SK-N-SH treated with all-trans-retinoic acid at 6 μM for 48 hours (cell line): ENCODE data around the gene MT2A.

ENCODE experiments used
- ATAC-seq: fragments of 200-7000 bp; cut with Tn5 transposase; 3 replicates; pipeline ENCODE4 v1.9.1; 2020; ENCODE audit warnings: mild to moderate bottlenecking, moderate library complexity
- ARNTL ChIP-seq: fragments of 450-650 bp; formaldehyde crosslinking; IDR thresholded peaks from 2 replicates; pipeline ENCODE4 v1.5.0; 2020; ENCODE audit warnings: low read depth, mild to moderate bottlenecking, moderate library complexity, borderline replicate concordance
- BACH2 ChIP-seq: fragments of 250-450 bp; sonication (Bioruptor Pico); IDR thresholded peaks from 2 replicates; pipeline ENCODE4 v1.9.0; 2021; ENCODE audit warnings: mild to moderate bottlenecking, borderline replicate concordance
- CREB5 ChIP-seq: fragments of 250-450 bp; sonication (Bioruptor Pico); IDR thresholded peaks from 2 replicates; pipeline ENCODE4 v1.5.1; 2020; ENCODE audit warnings: low read depth, mild to moderate bottlenecking, moderate library complexity
- CSDC2 ChIP-seq: fragments of 250-450 bp; sonication (Bioruptor Pico); IDR thresholded peaks from 2 replicates; pipeline ENCODE4 v1.5.0; 2020; ENCODE audit warnings: mild to moderate bottlenecking, moderate library complexity
- CSRNP3 ChIP-seq: fragments of 250-450 bp; sonication (Bioruptor Pico); IDR thresholded peaks from 2 replicates; pipeline ENCODE4 v1.5.1; 2021; ENCODE audit warnings: mild to moderate bottlenecking, moderate library complexity
- ESRRG ChIP-seq: fragments of 250-450 bp; sonication (Bioruptor Pico); IDR thresholded peaks from 2 replicates; pipeline ENCODE4 v1.6.1; 2021; ENCODE audit warnings: mild to moderate bottlenecking
- GLIS3 ChIP-seq: fragments of 250-450 bp; sonication (Bioruptor Pico); IDR thresholded peaks from 2 replicates; pipeline ENCODE4 v1.5.0; 2020; ENCODE audit warnings: mild to moderate bottlenecking, moderate library complexity
- ISL1 ChIP-seq: fragments of 250-450 bp; sonication (Bioruptor Pico); IDR thresholded peaks from 2 replicates; pipeline ENCODE4 v2.1.2; 2022; ENCODE audit warnings: mild to moderate bottlenecking, moderate library complexity
- OSR1 ChIP-seq: fragments of 250-450 bp; sonication (Bioruptor Pico); IDR thresholded peaks from 2 replicates; pipeline ENCODE4 v1.8.0; 2022; ENCODE audit warnings: moderate library complexity, mild to moderate bottlenecking, inconsistent platforms
- PATZ1 ChIP-seq: fragments of 250-450 bp; sonication (Bioruptor Pico); IDR thresholded peaks from 2 replicates; pipeline ENCODE4 v1.8.0; 2020; ENCODE audit warnings: mild to moderate bottlenecking, moderate library complexity, borderline replicate concordance
- POU6F1 ChIP-seq: fragments of 250-450 bp; sonication (Bioruptor Pico); IDR thresholded peaks from 2 replicates; pipeline ENCODE4 v1.8.0; 2021; ENCODE audit warnings: low read depth, mild to moderate bottlenecking, moderate library complexity, borderline replicate concordance
- PPARA ChIP-seq: fragments of 250-450 bp; sonication (Bioruptor Pico); IDR thresholded peaks from 2 replicates; pipeline ENCODE4 v1.5.0; 2020; ENCODE audit warnings: mild to moderate bottlenecking, borderline replicate concordance
- SNAI2 ChIP-seq: fragments of 250-450 bp; sonication (Bioruptor Pico); IDR thresholded peaks from 2 replicates; pipeline ENCODE4 v1.5.0; 2020; ENCODE audit warnings: mild to moderate bottlenecking, moderate library complexity
- TCF4 ChIP-seq: fragments of 250-450 bp; sonication (Bioruptor Pico); IDR thresholded peaks from 2 replicates; pipeline ENCODE4 v1.8.0; 2021; ENCODE audit warnings: mild to moderate bottlenecking, moderate library complexity, borderline replicate concordance
- TSHZ2 ChIP-seq: fragments of 250-450 bp; sonication (Bioruptor Pico); IDR thresholded peaks from 2 replicates; pipeline ENCODE4 v1.5.0; 2020; ENCODE audit warnings: mild to moderate bottlenecking, moderate library complexity
- ZC3H10 ChIP-seq: fragments of 250-450 bp; sonication (Bioruptor Pico); IDR thresholded peaks from 2 replicates; pipeline ENCODE4 v1.5.1; 2021; ENCODE audit warnings: mild to moderate bottlenecking, moderate library complexity
- ZFP3 ChIP-seq: fragments of 250-450 bp; sonication (Bioruptor Pico); IDR thresholded peaks from 2 replicates; pipeline ENCODE4 v1.5.0; 2020; ENCODE audit warnings: mild to moderate bottlenecking, moderate library complexity
- ZFP30 ChIP-seq: fragments of 450-650 bp; formaldehyde crosslinking; IDR thresholded peaks from 2 replicates; pipeline ENCODE4 v1.5.0; 2022; ENCODE audit warnings: mild to moderate bottlenecking, moderate library complexity
- ZNF565 ChIP-seq: fragments of 450-650 bp; formaldehyde crosslinking; conservative IDR thresholded peaks from 2 replicates; pipeline ENCODE4 v1.5.0; 2020; ENCODE audit warnings: low read depth, mild to moderate bottlenecking, moderate library complexity
- ZNF70 ChIP-seq: fragments of 450-650 bp; formaldehyde crosslinking; IDR thresholded peaks from 2 replicates; pipeline ENCODE4 v1.5.0; 2020; ENCODE audit warnings: mild to moderate bottlenecking, moderate library complexity
- ZNF8 ChIP-seq: fragments of 450-650 bp; formaldehyde crosslinking; IDR thresholded peaks from 2 replicates; pipeline ENCODE4 v1.5.0; 2020; ENCODE audit warnings: mild to moderate bottlenecking, moderate library complexity

MT2A gene

GRCh38 chr16:56645311-56645710 lies 36.9 kb downstream of the MT2A start:
- no peak for TF ChIP-seq CSDC2 (CRISPR knock-in tag)
- TF ChIP-seq TCF4 (CRISPR knock-in tag) = no peak
- TF ChIP-seq CREB5 (CRISPR knock-in tag) = no peak
- TF ChIP-seq ZNF565 = no peak
- no peak for TF ChIP-seq GLIS3
- TF ChIP-seq PATZ1 (CRISPR knock-in tag) = no peak
- TF ChIP-seq ZNF70 = no peak
- TF ChIP-seq ZC3H10 (CRISPR knock-in tag) = no peak
- no peak for TF ChIP-seq ZFP30 (CRISPR knock-in tag)
- no peak for TF ChIP-seq ZNF8 (CRISPR knock-in tag)
- TF ChIP-seq ESRRG (CRISPR knock-in tag) = no peak
- TF ChIP-seq POU6F1 (CRISPR knock-in tag) = no peak
- TF ChIP-seq OSR1 (CRISPR knock-in tag) = no peak
- no peak for TF ChIP-seq TSHZ2
- no peak for TF ChIP-seq SNAI2 (CRISPR knock-in tag)
- TF ChIP-seq BACH2 (CRISPR knock-in tag) = no peak
- TF ChIP-seq PPARA (CRISPR knock-in tag) = no peak
- no peak for TF ChIP-seq ZFP3 (CRISPR knock-in tag)
- no peak for ATAC-seq

GRCh38 chr16:56645838-56646237 lies 37.5 kb downstream of the MT2A start:
- TF ChIP-seq ARNTL (CRISPR knock-in tag) (no peak), SNAI2 (CRISPR knock-in tag) (no peak), ZNF70 (no peak), OSR1 (CRISPR knock-in tag) (no peak), ZFP3 (CRISPR knock-in tag) (no peak), TSHZ2 (no peak), ESRRG (CRISPR knock-in tag) (no peak), ZNF565 (no peak), BACH2 (CRISPR knock-in tag) (no peak), PATZ1 (CRISPR knock-in tag) (no peak), TCF4 (CRISPR knock-in tag) (no peak), ISL1 (CRISPR knock-in tag) (no peak), ZNF8 (CRISPR knock-in tag) (no peak), POU6F1 (CRISPR knock-in tag) (no peak), PPARA (CRISPR knock-in tag) (no peak), CSRNP3 (CRISPR knock-in tag) (no peak), GLIS3 (no peak), ZC3H10 (CRISPR knock-in tag) (no peak)
- ATAC-seq = no peak
